DMS53 (cell line): ENCODE results near the gene RBM15B.
"Not testable (repeated sequence)": the region's sequence is repeated elsewhere in the genome, so short reads cannot be mapped to it uniquely, and the experiment has no call there.

Experiments used
- DNase-seq: peaks from one replicate; lab custom pipeline; 2025; lab: John Stamatoyannopoulos, UW

Gene RBM15B

DNA sequence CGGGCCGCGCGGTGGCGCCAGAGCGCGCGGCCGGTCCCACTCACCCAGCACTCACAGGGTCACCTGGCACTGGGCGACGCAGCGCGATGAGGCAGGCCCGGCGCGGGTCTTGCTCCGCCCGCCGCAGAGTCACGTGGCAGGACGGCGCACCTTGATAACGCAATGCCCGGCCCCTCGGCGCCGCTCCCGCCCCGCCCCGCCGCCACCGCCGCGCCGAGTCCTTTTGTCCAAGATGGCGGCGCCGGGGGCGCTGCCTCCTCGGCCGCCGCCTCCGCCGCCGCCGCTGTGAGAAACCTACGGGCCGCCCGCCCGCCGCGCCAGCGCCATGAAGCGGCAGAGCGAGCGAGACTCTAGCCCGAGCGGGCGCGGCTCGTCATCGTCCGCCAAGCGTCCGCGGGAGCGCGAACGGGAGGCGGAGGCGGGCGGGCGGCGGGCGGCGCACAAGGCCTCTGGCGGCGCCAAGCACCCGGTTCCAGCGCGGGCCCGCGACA lies at the start of gene RBM15B:
Gene RBM15B (plus strand): TSS at position 211 of the 491 bp plus-strand sequence. CDS start 115 bp downstream, at position 326.
- peak; percentile 92 for DNase-seq

GRCh38 chr3:51343918-51344687 lies 47.0 kb upstream of the RBM15B start:
- DNase-seq: no peak

GRCh38 chr3:51350751-51351150 lies 40.3 kb upstream of the RBM15B start:
- no peak for DNase-seq

DNA sequence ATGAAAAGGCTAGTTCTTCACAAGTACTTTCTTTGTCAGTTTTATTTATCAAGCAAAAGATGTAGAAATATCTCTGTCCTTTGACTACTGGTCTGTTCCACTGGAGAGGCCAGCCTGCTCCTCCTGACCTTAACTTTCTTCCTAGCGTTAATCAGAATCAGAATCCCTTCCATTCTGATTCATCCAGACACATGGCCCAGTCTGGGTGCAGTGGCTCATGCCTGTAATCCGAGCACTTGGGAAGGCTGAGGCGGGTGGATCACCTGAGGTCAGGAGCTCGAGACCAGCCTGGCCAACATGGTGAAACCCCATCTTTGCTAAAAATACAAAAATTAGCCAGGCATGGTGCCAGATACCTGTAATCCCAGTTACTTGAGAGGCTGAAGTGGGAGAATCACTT lies 38.0 kb upstream of the RBM15B start:
- no peak for DNase-seq

DNA sequence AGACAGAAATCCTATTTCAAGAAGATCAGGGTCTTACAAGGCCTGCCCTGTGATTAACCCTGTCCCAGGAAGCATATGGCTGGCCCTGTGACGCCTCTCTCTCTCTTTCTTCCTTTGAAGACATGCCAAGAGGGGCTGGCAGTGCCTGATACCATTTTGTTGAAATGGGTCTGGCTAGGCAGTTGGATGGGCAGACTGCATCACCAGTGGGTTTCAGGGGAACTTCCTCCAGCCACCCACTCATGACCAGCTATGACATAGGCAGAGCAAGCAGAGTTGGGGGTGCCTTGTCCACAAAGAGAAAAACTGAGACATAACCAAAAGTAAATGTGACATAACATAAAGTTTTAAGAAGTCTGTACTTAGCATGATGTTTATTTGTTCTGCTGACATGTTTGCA lies 37.4 kb upstream of the RBM15B start:
- DNase-seq: no peak

DNA sequence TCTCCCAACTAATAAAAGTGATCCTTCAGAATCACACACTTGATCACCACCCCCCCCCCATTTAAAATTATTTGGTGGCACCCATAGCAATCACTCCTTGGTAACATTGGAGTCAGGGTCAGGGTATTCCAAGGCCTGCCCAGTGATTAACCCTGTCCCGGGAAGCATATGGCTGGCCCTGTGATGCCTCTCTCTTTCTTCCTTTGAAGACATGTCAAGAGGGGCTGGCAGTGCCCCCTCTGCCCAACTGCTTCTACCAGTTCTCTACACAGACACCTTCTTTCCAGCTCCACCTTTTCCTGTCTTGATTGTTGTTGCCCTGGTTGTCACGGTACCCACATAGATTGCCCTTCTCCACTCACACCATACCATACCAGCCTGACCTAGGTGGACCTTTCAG lies 36.9 kb upstream of the RBM15B start:
- no peak for DNase-seq

DNA sequence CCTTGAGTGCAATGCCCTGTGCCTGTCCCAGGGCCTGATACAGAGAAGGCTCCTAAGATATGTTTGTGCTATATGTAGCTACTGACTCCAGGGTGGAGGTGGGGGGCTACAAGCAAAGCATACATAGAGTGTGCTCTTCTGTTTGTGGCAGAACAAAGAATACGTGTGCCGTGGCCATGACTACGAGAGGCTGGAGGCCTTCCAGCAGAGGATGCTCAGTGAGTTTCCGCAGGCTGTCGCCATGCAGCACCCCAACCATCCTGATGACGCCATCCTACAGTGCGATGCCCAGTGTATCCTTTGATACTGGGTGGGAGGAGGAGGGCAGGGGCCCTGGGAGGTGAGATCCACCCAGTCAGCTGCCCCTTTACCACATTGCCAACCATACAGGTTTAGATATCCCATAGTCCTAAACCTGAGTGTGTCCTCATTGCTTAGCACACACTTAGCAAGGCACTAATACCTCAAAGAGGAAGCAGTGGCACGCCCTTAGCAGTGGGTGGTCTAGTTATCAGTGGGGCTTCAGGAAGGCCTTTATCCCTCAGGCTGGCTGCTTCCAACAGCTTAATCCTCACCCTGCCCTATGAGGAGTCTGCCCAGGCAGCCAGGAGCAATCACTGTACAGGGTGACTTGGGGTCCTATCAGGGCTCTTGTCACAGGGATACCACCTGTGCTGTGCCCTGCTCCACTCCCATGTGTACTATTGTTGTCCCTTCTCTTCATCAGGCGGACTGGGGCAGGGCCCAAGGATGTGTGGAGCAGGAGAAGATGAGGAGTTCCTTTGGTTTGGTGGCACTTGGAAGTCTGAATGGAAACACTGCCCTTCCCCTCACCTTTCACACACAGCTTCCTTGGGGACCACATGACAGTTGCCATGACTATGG lies 36.1 kb upstream of the RBM15B start:
- no peak for DNase-seq

GRCh38 chr3:51355891-51356578 lies 35.0 kb upstream of the RBM15B start:
- DNase-seq: no peak

DNA sequence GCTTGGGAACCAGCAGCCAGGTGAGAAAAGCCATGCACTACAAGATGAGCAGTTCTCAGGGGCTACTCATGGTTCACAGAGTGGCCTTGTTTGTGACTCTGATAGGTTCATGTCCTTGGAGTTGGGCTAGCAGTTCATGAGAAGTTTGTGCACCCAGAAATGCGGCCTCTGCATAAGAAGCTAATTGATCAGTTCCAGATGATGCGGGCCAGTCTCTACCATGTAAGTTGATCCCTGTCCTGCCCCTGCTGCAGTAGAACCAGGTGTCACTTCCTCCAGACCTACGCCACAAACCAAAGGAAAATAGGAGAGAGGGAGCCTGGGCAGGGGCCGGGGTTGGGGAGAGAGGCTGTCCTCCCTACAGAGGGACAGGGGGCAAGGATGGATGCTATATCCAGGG lies 33.2 kb upstream of the RBM15B start:
- no peak for DNase-seq

DNA sequence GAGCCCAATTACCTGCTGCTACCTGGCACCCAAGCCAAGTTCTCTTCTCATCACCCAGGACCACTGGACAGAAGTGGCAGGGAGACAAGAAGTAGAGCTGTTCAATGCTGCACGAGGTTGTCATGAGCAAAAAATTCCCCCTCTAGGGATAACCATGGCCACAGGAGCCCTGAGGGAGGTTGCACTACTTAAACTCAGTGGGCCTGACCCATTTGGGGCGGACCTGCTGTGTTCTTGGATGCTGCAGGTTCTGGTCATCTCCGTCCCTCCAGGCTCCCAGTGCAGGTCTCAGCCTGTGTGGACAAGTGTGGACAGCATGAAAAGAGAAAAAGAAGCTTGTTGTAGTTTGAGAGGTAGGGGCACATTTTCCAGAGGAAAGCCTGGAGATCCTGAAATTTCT lies 32.1 kb upstream of the RBM15B start:
- DNase-seq: no peak

- DNase-seq: no peak
Observed at GRCh38 chr3:51360806-51361205, 30.3 kb upstream of the RBM15B start.

DNA sequence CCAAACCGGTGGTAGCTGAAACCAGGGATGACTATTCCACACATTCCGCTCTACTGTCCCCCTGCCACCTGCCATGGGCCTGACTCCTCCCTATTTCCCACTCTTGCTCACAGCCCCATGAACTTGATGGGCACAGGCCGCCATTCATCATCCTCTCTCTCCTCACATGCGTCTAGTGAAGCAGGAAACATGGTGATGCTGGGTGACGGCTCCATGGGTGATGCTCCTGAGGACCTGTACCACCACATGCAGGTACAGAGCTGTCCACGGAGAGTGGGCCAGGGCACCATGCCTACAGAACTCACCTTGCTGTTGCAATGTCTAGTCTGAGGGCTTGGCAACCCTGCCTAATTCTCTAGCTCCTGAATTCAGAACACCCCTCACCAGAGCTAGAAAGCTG lies 29.3 kb upstream of the RBM15B start:
- no peak for DNase-seq

DNA sequence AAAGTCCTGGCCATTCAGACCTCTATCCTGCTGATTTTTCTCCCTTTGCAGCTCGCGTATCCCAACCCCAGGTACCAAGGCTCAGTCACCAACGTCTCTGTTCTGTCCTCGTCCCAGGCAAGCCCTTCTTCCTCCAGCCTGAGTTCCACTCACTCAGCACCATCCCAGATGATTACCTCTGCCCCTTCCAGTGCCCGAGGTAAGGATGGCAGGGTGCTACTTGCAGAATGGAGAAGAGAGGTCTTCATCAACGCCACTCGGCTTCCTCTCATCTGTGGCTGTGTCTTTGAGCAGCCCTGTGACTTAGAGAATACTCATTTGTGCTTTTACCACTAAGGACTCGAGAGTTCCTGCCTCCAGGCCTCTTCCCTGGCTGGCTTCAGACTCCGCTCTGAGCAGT lies 28.6 kb upstream of the RBM15B start:
- DNase-seq: no peak

DNA sequence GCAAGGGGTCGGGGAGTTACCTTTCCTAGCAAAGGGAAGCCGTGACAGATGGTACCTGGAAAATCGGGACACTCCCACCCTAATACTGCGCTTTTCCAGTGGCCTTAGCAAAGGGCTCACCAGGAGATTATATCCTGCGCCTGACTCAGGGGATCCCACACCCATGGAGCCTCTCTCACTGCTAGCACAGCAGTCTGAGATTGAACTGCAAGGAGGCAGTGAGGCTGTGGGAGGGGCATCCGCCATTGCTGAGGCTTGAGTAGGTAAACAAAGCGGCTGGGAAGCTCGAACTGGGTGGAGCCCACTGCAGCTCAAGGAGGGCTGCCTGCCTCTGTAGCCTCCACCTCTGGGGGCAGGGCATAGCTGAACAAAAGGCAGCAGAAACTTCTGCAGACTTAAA lies 22.8 kb upstream of the RBM15B start:
- DNase-seq: not testable (repeated sequence)

DNA sequence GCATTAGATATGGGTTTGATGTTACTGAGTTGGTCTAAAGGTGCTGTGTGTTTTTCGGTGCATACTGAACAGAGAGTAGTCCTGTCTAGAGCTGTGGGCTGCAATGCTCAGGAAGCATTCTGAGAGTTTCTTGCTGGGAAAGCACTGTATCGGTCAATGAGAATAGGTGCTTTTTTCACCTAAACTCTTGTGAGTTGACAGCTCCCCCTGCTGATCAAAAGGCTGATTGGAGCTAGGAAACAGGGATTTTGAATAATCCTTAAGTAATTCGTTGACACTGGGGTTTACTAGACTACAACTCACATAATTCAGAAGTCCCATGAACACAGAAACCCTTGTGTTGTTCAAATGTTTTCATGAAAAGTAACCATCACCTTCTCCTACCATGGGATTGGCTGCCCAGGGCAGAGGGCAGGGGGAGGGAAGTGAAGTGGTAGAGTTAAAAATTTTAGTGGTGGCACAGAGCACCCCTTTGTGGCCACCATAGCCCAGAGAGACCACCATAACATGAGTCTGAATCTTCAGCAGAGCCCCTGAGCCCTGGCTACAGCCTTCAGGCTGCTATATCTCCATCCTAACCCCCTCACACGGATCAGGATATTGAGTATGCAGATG lies 19.0 kb upstream of the RBM15B start:
- peak; percentile 61 for DNase-seq

- DNase-seq: no peak
Observed at GRCh38 chr3:51373658-51374421, 17.2 kb upstream of the RBM15B start.

GRCh38 chr3:51374456-51374855 lies 16.6 kb upstream of the RBM15B start:
- DNase-seq: no peak

- no peak for DNase-seq
Observed at GRCh38 chr3:51375136-51375535, 15.9 kb upstream of the RBM15B start.

- no peak for DNase-seq
Observed at GRCh38 chr3:51375571-51375970, 15.5 kb upstream of the RBM15B start.

- DNase-seq: no peak
Observed at GRCh38 chr3:51378065-51378464, 13.0 kb upstream of the RBM15B start.

- DNase-seq: no peak
Observed at GRCh38 chr3:51378726-51379125, 12.4 kb upstream of the RBM15B start.
